Activated T-cell treated with anti-CD3 and anti-CD28 coated beads for 48 hours (primary cell): Measurements from ENCODE around the gene SIM2.
"Not testable (repeated sequence)": the region's sequence is repeated elsewhere in the genome, so short reads cannot be mapped to it uniquely, and the experiment has no call there.

Experiments
- DNase-seq: peaks from one replicate; pipeline ENCODE4 v3.0.0-alpha.2; 2020; ENCODE audit warnings: low read depth

Gene SIM2

GRCh38 chr21:36698981-36699545 lies at the start of gene SIM2:
Gene SIM2, plus strand, starts transcription at chr21:36699115. Its CDS starts 632 bp downstream, at chr21:36699747.
- DNase-seq = no peak

- no peak for DNase-seq
Observed at GRCh38 chr21:36654324-36654723, 44.6 kb upstream of the SIM2 start.

- DNase-seq = no peak
Observed at GRCh38 chr21:36654796-36655325, 44.1 kb upstream of the SIM2 start.

GRCh38 chr21:36656138-36656537 lies 42.8 kb upstream of the SIM2 start:
- DNase-seq = no peak

- DNase-seq = not testable (repeated sequence)
Observed at GRCh38 chr21:36657290-36657689, 41.6 kb upstream of the SIM2 start.

GRCh38 chr21:36657999-36658398 lies 40.9 kb upstream of the SIM2 start:
- DNase-seq = no peak

- no peak for DNase-seq
Observed at GRCh38 chr21:36658926-36659325, 40.0 kb upstream of the SIM2 start.

GRCh38 chr21:36661511-36662309 lies 37.2 kb upstream of the SIM2 start:
- no peak for DNase-seq

GRCh38 chr21:36663033-36663855 lies 35.7 kb upstream of the SIM2 start:
- DNase-seq = no peak

GRCh38 chr21:36664662-36664990 lies 34.3 kb upstream of the SIM2 start:
- DNase-seq = no peak

- DNase-seq = no peak
Observed at GRCh38 chr21:36665806-36666205, 33.1 kb upstream of the SIM2 start.

GRCh38 chr21:36668713-36669112 lies 30.2 kb upstream of the SIM2 start:
- DNase-seq = no peak

GRCh38 chr21:36671836-36672235 lies 27.1 kb upstream of the SIM2 start:
- DNase-seq = no peak

GRCh38 chr21:36672296-36672695 lies 26.6 kb upstream of the SIM2 start:
- DNase-seq = not testable (repeated sequence)

- no peak for DNase-seq
Observed at GRCh38 chr21:36672737-36673136, 26.2 kb upstream of the SIM2 start.

- no peak for DNase-seq
Observed at GRCh38 chr21:36676039-36676950, 22.6 kb upstream of the SIM2 start.

GRCh38 chr21:36677443-36677842 lies 21.5 kb upstream of the SIM2 start:
- no peak for DNase-seq

- DNase-seq = no peak
Observed at GRCh38 chr21:36678538-36678937, 20.4 kb upstream of the SIM2 start.

- DNase-seq = no peak
Observed at GRCh38 chr21:36681117-36681631, 17.7 kb upstream of the SIM2 start.

- DNase-seq = no peak
Observed at GRCh38 chr21:36684957-36685714, 13.8 kb upstream of the SIM2 start.

GRCh38 chr21:36686955-36687354 lies 12.0 kb upstream of the SIM2 start:
- DNase-seq = no peak
